GM12878 (cell line): ENCODE measurements around the gene BRAT1. TPM values are rescaled to one million over a fixed set of nuclear protein-coding genes. Genes with fewer than 3 reads are reported as not detected.

Source experiments
- ATAC-seq: fragments of 200-7000 bp; cut with Tn5 transposase; 3 replicates; pipeline ENCODE4 v1.9.1; 2020; ENCODE audit warnings: mild to moderate bottlenecking, moderate library complexity
- BruUV-seq: library from RNA; stranded (reverse); fragments of 400-500 nt; replicated peaks from 2 replicates; lab custom pipeline; 2021; lab: Mats Ljungman, UMichigan
- CTCF ChIA-PET: fragments of 300-600 bp; sonication (Branson Sonifier 250); formaldehyde crosslinking; extraction: SDS; loops from one replicate; lab custom pipeline; 2021; ENCODE audit warnings: inconsistent platforms; lab: Yijun Ruan, JAX
- POLR2A ChIA-PET: fragments of 350-600 bp; formaldehyde crosslinking; extraction: SDS; loops from one replicate; lab custom pipeline; 2021; ENCODE audit warnings: inconsistent platforms; lab: Charles Lee
- RAD21 ChIA-PET: fragments of 300-600 bp; sonication (Branson Sonifier 250); formaldehyde crosslinking; loops from one replicate; lab custom pipeline; 2023; ENCODE audit warnings: antibody characterized with exemption; ENCODE audit not compliant: unreplicated experiment; lab: Charles Lee
- SMC1A ChIA-PET: fragments of 300-600 bp; sonication (Branson Sonifier 250); formaldehyde crosslinking; loops from one replicate; lab custom pipeline; 2023; ENCODE audit not compliant: unreplicated experiment, uncharacterized antibody; lab: Charles Lee
- DNase-seq: peaks from one replicate; pipeline ENCODE4 v3.0.0-alpha.2; 2011; ENCODE audit warnings: low read depth, low spot score
- FAIRE-seq: peaks from 3 replicates; lab custom pipeline; 2011; peaks lifted over from hg19 to GRCh38; lab: Jason Lieb, UNC
- H2AFZ ChIP-seq: 2 replicates; pipeline ENCODE4 v1.6.0; 2011; ENCODE audit warnings: low read depth, low read length, control low read depth; ENCODE audit not compliant: control insufficient read depth
- H3K27ac ChIP-seq: 2 replicates; pipeline ENCODE4 v1.5.1; 2011; ENCODE audit warnings: control low read depth; ENCODE audit not compliant: control insufficient read depth, insufficient read depth
- H3K27me3 ChIP-seq, 2 experiments: replicated peaks in 1 of 2; 2 replicates each; pipeline versions ENCODE4 v1.6.0 to v1.6.1; 2011; ENCODE audit warnings: low read length in 1 of 2; ENCODE audit not compliant: control insufficient read depth in 2 of 2, insufficient read depth in 2 of 2
- H3K36me3 ChIP-seq, 2 experiments: 2 replicates each; pipeline ENCODE4 v1.5.1; 2011; ENCODE audit warnings: low read length in 1 of 2; ENCODE audit not compliant: control insufficient read depth in 2 of 2, insufficient read depth in 2 of 2
- H3K4me1 ChIP-seq: 2 replicates; pipeline ENCODE4 v1.6.1; 2011; ENCODE audit warnings: mild to moderate bottlenecking, low read length, moderate library complexity, mixed read lengths; ENCODE audit not compliant: control insufficient read depth, insufficient read depth
- H3K4me2 ChIP-seq: 2 replicates; pipeline ENCODE4 v1.6.0; 2011; ENCODE audit warnings: control low read depth; ENCODE audit not compliant: control insufficient read depth, insufficient read depth
- H3K4me3 ChIP-seq: fragments of 200-600 bp; sonication (generic); 2 replicates; pipeline ENCODE4 v1.5.1; 2016
- H3K79me2 ChIP-seq: 2 replicates; pipeline ENCODE4 v1.6.0; 2011; ENCODE audit warnings: low read length; ENCODE audit not compliant: control insufficient read depth, insufficient read depth
- H3K9ac ChIP-seq: 2 replicates; pipeline ENCODE4 v1.8.0; 2011; ENCODE audit warnings: low read length, control low read depth, mixed read lengths; ENCODE audit not compliant: control insufficient read depth, insufficient read depth
- H3K9me3 ChIP-seq: replicated peaks from 3 replicates; pipeline ENCODE4 v1.5.1; 2011; ENCODE audit warnings: mild to moderate bottlenecking, low read length; ENCODE audit not compliant: control insufficient read depth, insufficient read depth
- H4K20me1 ChIP-seq: 2 replicates; pipeline ENCODE4 v1.6.0; 2011; ENCODE audit not compliant: control insufficient read depth, insufficient read depth
- FOXM1 ChIP-seq: IDR thresholded peaks from 2 replicates; pipeline ENCODE4 v1.6.1; 2012; ENCODE audit warnings: low read depth, mild to moderate bottlenecking, inconsistent platforms, low read length, moderate library complexity
- HDGF ChIP-seq: fragments of 450-650 bp; IDR thresholded peaks from 2 replicates; pipeline ENCODE4 v1.6.1; 2016; ENCODE audit warnings: antibody characterized with exemption
- IKZF2 ChIP-seq, 2 experiments: fragments of 450-650 bp; IDR thresholded peaks; 2 replicates each; pipeline ENCODE4 v1.6.1; 2017; ENCODE audit warnings: mild to moderate bottlenecking in 2 of 2, moderate library complexity in 2 of 2
- JUNB ChIP-seq: IDR thresholded peaks from 2 replicates; pipeline ENCODE4 v1.6.1; 2016; ENCODE audit warnings: antibody characterized with exemption, mild to moderate bottlenecking
- KAT2A ChIP-seq: conservative IDR thresholded peaks from 2 replicates; pipeline ENCODE4 v1.6.1; 2011; ENCODE audit warnings: low read depth, low read length; ENCODE audit not compliant: control insufficient read depth
- NFYB ChIP-seq: IDR thresholded peaks from 2 replicates; pipeline ENCODE4 v1.6.1; 2011; ENCODE audit warnings: low read depth, mild to moderate bottlenecking, low read length, improper control_type of control experiment, moderate library complexity; ENCODE audit not compliant: insufficient read depth
- NRF1 ChIP-seq: conservative IDR thresholded peaks from 2 replicates; pipeline ENCODE4 v1.6.1; 2011; ENCODE audit warnings: mild to moderate bottlenecking, low read depth, low read length, improper control_type of control experiment
- SMAD1 ChIP-seq: fragments of 450-650 bp; IDR thresholded peaks from 2 replicates; pipeline ENCODE4 v1.6.1; 2018; ENCODE audit warnings: mild to moderate bottlenecking, low read depth; ENCODE audit not compliant: partially characterized antibody
- TAF1 ChIP-seq: IDR thresholded peaks from 2 replicates; pipeline ENCODE4 v1.6.1; 2011; ENCODE audit warnings: mild to moderate bottlenecking, low read depth, low read length, borderline replicate concordance
- WRNIP1 ChIP-seq: IDR thresholded peaks from 2 replicates; pipeline ENCODE4 v1.6.1; 2011; ENCODE audit warnings: low read depth, low read length, improper control_type of control experiment, borderline replicate concordance
- ZBED1 ChIP-seq: IDR thresholded peaks from 2 replicates; pipeline ENCODE4 v1.6.1; 2016; ENCODE audit warnings: borderline replicate concordance
- ZNF622 ChIP-seq: fragments of 450-650 bp; IDR thresholded peaks from 2 replicates; pipeline ENCODE4 v1.6.1; 2017; ENCODE audit warnings: mild to moderate bottlenecking, inconsistent platforms
- WGBS: methylation state at CpG from one replicate; pipeline ENCODE4 v1.1.6; 2016; ENCODE audit warnings: low lambda C conversion rate; ENCODE audit not compliant: insufficient replicate concordance, insufficient coverage; ENCODE audit errors: missing lambda C conversion rate; 5-methylcytosine and 5-hydroxymethylcytosine counted together
- in situ Hi-C: fragments of 300-500 bp; cut with MboI; formaldehyde crosslinking; loops from 9 replicates; pipeline ENCODE4 v1.14.3; 2018; ENCODE audit warnings: mixed read lengths
- intact Hi-C: fragments of 100-400 bp; cut with micrococcal nuclease; formaldehyde crosslinking; loops from one replicate; pipeline ENCODE4 v1.14.2; 2022; ENCODE audit not compliant: unreplicated experiment
- polyA plus RNA-seq, 11 experiments: library from polyadenylated mRNA; depleted of rRNA in 4 of 11; unstranded in 6 of 11; stranded (reverse) in 5 of 11; fragments of >200 nt; fragmentation: Nextera tagmentation in 4 of 11; fragmentation: Illumina TruSeq in 1 of 11; extraction: Ambion mirVana in 4 of 11; extraction: Trizol in 1 of 11; gene quantifications; 1 replicate in 1 of 11; 2 replicates in 10 of 11; pipeline versions ENCODE4 v1.2.1 to v1.2.3, GENCODE V29; 2011 to 2016; ENCODE audit warnings: inconsistent platforms in 2 of 11, missing spikeins in 2 of 11, low read depth in 1 of 11
- total RNA-seq, 4 experiments: library from RNA; depleted of rRNA in 3 of 4; stranded (reverse); fragments of >200 nt in 3 of 4; fragmentation: Illumina TruSeq in 1 of 4; extraction: Trizol in 1 of 4; gene quantifications; 2 replicates each; pipeline versions ENCODE4 v1.2.1 to v1.2.3, GENCODE V29; 2013 to 2021
- TF ChIP-seq, protein P1 (sequence below): fragments of 450-650 bp; IDR thresholded peaks from 2 replicates; pipeline ENCODE4 v1.6.1; 2016; ENCODE audit warnings: mild to moderate bottlenecking, moderate library complexity, borderline replicate concordance
- TF ChIP-seq, protein P2 (sequence below): IDR thresholded peaks from 2 replicates; pipeline ENCODE4 v1.6.1; 2012; ENCODE audit warnings: mild to moderate bottlenecking, low read depth, low read length

The BRAT1 gene
- total and polyA plus RNA-seq, 10 of the 15 experiments (the other 5 are each of a cell fraction or from before 2014, with no cell fraction given): 0.13 to 53.3 (median 16.0) TPM

DNA sequence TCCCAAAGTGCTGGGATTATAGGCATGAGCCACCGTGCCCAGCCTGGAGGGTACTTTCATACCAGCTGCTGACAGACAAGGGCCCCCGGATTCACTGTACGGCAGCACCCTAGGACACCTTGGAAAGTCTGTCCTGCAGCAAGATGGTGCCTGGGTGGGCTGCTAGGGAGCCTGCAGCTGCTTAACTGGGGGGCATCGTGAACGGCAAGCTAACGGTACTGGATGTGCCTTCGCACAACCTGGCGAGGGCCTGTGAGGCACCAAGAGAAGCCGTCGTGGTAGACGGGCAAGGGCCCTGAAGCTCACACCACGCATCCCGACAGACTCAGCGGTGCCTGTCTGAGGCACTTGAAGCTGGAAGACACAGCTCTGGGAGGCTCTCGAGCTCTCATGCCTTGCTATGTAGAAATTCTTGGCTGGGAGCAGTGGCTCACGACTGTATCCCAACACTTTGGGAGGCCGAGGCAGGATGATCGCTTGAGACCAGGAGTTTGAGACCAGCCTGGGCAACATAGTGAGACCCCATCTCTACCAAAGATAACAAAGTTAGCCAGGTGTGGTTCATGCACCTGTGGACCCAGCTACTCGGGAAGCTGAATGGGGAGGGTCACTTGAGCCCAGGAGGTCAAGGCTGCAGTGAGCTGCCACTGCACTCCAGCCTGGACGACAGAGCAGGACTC lies 9.4 kb downstream of the BRAT1 start (continued):
- TF ChIP-seq, protein P1, sequence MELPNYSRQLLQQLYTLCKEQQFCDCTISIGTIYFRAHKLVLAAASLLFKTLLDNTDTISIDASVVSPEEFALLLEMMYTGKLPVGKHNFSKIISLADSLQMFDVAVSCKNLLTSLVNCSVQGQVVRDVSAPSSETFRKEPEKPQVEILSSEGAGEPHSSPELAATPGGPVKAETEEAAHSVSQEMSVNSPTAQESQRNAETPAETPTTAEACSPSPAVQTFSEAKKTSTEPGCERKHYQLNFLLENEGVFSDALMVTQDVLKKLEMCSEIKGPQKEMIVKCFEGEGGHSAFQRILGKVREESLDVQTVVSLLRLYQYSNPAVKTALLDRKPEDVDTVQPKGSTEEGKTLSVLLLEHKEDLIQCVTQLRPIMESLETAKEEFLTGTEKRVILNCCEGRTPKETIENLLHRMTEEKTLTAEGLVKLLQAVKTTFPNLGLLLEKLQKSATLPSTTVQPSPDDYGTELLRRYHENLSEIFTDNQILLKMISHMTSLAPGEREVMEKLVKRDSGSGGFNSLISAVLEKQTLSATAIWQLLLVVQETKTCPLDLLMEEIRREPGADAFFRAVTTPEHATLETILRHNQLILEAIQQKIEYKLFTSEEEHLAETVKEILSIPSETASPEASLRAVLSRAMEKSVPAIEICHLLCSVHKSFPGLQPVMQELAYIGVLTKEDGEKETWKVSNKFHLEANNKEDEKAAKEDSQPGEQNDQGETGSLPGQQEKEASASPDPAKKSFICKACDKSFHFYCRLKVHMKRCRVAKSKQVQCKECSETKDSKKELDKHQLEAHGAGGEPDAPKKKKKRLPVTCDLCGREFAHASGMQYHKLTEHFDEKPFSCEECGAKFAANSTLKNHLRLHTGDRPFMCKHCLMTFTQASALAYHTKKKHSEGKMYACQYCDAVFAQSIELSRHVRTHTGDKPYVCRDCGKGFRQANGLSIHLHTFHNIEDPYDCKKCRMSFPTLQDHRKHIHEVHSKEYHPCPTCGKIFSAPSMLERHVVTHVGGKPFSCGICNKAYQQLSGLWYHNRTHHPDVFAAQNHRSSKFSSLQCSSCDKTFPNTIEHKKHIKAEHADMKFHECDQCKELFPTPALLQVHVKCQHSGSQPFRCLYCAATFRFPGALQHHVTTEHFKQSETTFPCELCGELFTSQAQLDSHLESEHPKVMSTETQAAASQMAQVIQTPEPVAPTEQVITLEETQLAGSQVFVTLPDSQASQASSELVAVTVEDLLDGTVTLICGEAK: no peak
- no peak for TF ChIP-seq JUNB
- TF ChIP-seq, all 136 proteins: peak for 0

DNA sequence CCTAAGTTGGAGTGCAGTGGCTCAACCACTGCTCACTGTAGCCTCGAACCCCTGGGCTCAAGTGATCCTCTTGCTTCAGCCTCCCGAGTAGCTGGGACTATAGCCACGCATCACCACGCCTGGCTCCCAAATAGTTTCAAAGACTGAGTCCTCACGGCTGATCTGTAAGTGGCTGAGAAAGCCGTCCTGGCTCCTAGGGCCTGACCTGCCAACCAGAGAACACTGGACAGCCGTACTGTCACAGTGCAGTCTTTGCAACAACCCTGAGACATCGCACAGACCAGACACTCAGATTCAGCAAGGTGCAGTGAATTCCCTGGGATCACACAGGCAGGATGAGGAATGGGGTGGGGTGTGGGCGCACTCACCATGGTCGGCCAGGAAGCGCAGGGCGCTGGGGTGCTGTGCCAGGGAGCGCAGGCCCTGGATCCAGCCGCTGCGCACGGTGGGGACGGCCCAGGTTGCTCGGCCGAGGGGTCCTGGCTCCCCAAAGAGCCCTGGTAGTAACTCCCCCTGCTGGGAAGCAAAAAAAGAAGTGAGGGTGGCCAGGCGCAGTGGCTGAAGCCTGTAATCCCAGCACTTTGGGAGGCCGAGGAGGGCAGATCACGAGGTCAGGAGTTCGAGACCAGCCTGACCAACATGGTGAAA lies 10.7 kb downstream of the BRAT1 start:
- no TSS peak for BruUV-seq
- ChIA-PET SMC1A (no interaction called here), POLR2A (no interaction called here), RAD21 (no interaction called here), CTCF (no interaction called here)
- Histone ChIP-seq H3K9ac (no peak overlapping the region), H3K4me1 (no peaks in the 10 kb centered on the region), H2AFZ (no peak overlapping the region), H3K36me3 (peaks cover 4 to 28% of the 10 kb centered on the region in 2 experiments), H3K4me3 (no peak overlapping the region), H3K27ac (no peak overlapping the region), H4K20me1 (no peaks in the 10 kb centered on the region), H3K79me2 (no peaks in the 10 kb centered on the region), H3K4me2 (no peak overlapping the region), H3K27me3 (no peaks in the 10 kb centered on the region), H3K9me3 (no peaks in the 10 kb centered on the region)
- ATAC-seq: no peak
- intact Hi-C loops (no loop called here), in situ Hi-C loops (no loop called here)
- no peak for TF ChIP-seq NFYB
- TF ChIP-seq FOXM1: no peak
- no peak for TF ChIP-seq ZNF622
- TF ChIP-seq, protein P2, sequence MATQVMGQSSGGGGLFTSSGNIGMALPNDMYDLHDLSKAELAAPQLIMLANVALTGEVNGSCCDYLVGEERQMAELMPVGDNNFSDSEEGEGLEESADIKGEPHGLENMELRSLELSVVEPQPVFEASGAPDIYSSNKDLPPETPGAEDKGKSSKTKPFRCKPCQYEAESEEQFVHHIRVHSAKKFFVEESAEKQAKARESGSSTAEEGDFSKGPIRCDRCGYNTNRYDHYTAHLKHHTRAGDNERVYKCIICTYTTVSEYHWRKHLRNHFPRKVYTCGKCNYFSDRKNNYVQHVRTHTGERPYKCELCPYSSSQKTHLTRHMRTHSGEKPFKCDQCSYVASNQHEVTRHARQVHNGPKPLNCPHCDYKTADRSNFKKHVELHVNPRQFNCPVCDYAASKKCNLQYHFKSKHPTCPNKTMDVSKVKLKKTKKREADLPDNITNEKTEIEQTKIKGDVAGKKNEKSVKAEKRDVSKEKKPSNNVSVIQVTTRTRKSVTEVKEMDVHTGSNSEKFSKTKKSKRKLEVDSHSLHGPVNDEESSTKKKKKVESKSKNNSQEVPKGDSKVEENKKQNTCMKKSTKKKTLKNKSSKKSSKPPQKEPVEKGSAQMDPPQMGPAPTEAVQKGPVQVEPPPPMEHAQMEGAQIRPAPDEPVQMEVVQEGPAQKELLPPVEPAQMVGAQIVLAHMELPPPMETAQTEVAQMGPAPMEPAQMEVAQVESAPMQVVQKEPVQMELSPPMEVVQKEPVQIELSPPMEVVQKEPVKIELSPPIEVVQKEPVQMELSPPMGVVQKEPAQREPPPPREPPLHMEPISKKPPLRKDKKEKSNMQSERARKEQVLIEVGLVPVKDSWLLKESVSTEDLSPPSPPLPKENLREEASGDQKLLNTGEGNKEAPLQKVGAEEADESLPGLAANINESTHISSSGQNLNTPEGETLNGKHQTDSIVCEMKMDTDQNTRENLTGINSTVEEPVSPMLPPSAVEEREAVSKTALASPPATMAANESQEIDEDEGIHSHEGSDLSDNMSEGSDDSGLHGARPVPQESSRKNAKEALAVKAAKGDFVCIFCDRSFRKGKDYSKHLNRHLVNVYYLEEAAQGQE: no peak
- TF ChIP-seq HDGF: no peak
- TF ChIP-seq TAF1: no peak
- TF ChIP-seq NRF1: no peak
- TF ChIP-seq ZBED1: no peak
- TF ChIP-seq SMAD1: no peak
- no peak for TF ChIP-seq KAT2A
- TF ChIP-seq IKZF2 (IDR thresholded peaks at IDR 0.05): no peak
- no peak for TF ChIP-seq WRNIP1
- no peak for DNase-seq
- 95% methylated on average over 23 of the region's 23 CpGs for WGBS
- no peak for FAIRE-seq
